ENCODE results near the gene AGMO.

- TF ChIP-seq POLR2A (IDR thresholded peaks at IDR 0.05; ENCODE audit: low read depth, low read length) (no peak), POLR2AphosphoS5 (IDR thresholded peaks at IDR 0.05; ENCODE audit: low read depth, low read length) (no peak), TAF1 (IDR thresholded peaks at IDR 0.05; ENCODE audit: borderline replicate concordance, low read depth, low read length) (no peak)
Observed at GRCh38 chr7:15606561-15606960, 44.7 kb upstream of the AGMO start.
